Measurements from ENCODE around the gene DPP4.

DPP4 gene

DNA sequence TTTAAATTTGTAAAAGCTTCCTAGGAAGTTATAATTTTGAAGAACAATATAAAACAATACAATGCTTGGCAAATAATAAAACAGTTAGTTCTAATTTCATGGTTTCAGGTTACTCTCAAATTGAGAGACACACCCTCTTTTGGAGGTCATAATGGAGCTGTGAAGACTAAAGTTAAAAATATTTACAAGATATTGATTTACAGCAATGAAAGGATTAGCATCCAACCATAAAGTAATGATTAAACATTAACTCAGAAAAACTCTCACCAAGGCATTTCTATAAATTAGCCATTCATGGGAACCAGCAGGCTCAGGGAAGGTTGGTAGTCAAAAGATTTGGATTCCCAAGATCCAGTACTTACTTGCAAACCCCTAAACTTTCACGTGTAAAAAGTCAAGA is 6.4 kb downstream of the DPP4 start:
- ChIA-PET CTCF (interaction anchor here (0.7 kb wide), 1 partner anchor 201 kb away, joined by 3 read pairs; no protein-coding TSS in a partner anchor), POLR2A (no interaction called here)
- Histone ChIP-seq H3K9me3 (ENCODE audit: control insufficient read depth, insufficient read depth, low read depth, low read length) (no peaks in the 10 kb centered on the region), H3K4me3 (ENCODE audit: low read depth, low read length) (no peak overlapping the region), H3K27ac (ENCODE audit: extremely low read depth, low read depth, low read length) (no peak overlapping the region), H3K4me1 (ENCODE audit: control insufficient read depth, insufficient read depth, low read length) (no peaks in the 10 kb centered on the region), H3K36me3 (ENCODE audit: control insufficient read depth in 2 of 2, insufficient read depth in 1 of 2, low read length in 2 of 2) (no peaks in the 10 kb centered on the region)
- TF ChIP-seq, protein P1, sequence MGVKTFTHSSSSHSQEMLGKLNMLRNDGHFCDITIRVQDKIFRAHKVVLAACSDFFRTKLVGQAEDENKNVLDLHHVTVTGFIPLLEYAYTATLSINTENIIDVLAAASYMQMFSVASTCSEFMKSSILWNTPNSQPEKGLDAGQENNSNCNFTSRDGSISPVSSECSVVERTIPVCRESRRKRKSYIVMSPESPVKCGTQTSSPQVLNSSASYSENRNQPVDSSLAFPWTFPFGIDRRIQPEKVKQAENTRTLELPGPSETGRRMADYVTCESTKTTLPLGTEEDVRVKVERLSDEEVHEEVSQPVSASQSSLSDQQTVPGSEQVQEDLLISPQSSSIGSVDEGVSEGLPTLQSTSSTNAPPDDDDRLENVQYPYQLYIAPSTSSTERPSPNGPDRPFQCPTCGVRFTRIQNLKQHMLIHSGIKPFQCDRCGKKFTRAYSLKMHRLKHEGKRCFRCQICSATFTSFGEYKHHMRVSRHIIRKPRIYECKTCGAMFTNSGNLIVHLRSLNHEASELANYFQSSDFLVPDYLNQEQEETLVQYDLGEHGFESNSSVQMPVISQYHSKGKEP (tag by site-specific recombination; IDR thresholded peaks at IDR 0.05) = no peak
- TF ChIP-seq ZNF501 (tag by site-specific recombination; IDR thresholded peaks at IDR 0.05) (no peak), ZBTB49 (tag by site-specific recombination; IDR thresholded peaks at IDR 0.05; ENCODE audit: low read depth) (no peak), KLF8 (tag by site-specific recombination; IDR thresholded peaks at IDR 0.05) (no peak), PRDM1 (tag by site-specific recombination; IDR thresholded peaks at IDR 0.05) (no peak), ZNF274 (IDR thresholded peaks at IDR 0.05; ENCODE audit: low read length) (no peak), ZNF274 (tag by site-specific recombination; IDR thresholded peaks at IDR 0.05; ENCODE audit: borderline replicate concordance) (no peak), ZNF335 (tag by site-specific recombination; conservative IDR thresholded peaks at IDR 0.05) (no peak), PRDM4 (tag by site-specific recombination; IDR thresholded peaks at IDR 0.05) (no peak), ZNF398 (tag by site-specific recombination; IDR thresholded peaks at IDR 0.05) (no peak), ZNF266 (tag by site-specific recombination; IDR thresholded peaks at IDR 0.05; ENCODE audit: low read depth) (no peak)

- ChIA-PET POLR2A (no interaction called here), CTCF (no interaction called here)
- no peaks in the 10 kb centered on the region for H3K9me3 ChIP-seq (ENCODE audit: control insufficient read depth, insufficient read depth, low read depth, low read length)
- H3K4me3 ChIP-seq (ENCODE audit: low read depth, low read length) = no peak overlapping the region
- no peak overlapping the region for H3K27ac ChIP-seq (ENCODE audit: extremely low read depth, low read depth, low read length)
- H3K36me3 ChIP-seq (ENCODE audit: control insufficient read depth in 2 of 2, insufficient read depth in 1 of 2, low read length in 2 of 2) = no peaks in the 10 kb centered on the region
- H3K4me1 ChIP-seq (ENCODE audit: control insufficient read depth, insufficient read depth, low read length) = no peaks in the 10 kb centered on the region
- TF ChIP-seq, protein P2, sequence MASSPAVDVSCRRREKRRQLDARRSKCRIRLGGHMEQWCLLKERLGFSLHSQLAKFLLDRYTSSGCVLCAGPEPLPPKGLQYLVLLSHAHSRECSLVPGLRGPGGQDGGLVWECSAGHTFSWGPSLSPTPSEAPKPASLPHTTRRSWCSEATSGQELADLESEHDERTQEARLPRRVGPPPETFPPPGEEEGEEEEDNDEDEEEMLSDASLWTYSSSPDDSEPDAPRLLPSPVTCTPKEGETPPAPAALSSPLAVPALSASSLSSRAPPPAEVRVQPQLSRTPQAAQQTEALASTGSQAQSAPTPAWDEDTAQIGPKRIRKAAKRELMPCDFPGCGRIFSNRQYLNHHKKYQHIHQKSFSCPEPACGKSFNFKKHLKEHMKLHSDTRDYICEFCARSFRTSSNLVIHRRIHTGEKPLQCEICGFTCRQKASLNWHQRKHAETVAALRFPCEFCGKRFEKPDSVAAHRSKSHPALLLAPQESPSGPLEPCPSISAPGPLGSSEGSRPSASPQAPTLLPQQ (tag by site-specific recombination; IDR thresholded peaks at IDR 0.05) = no peak
- TF ChIP-seq BCL11A (tag by site-specific recombination; IDR thresholded peaks at IDR 0.05; ENCODE audit: low read depth) (no peak), ZBTB17 (tag by site-specific recombination; IDR thresholded peaks at IDR 0.05) (no peak), ZFP41 (tag by site-specific recombination; IDR thresholded peaks at IDR 0.05; ENCODE audit: borderline replicate concordance) (no peak), ZNF16 (tag by site-specific recombination; IDR thresholded peaks at IDR 0.05; ENCODE audit: low read depth) (no peak), WT1 (tag by site-specific recombination; IDR thresholded peaks at IDR 0.05) (no peak), ZNF48 (tag by site-specific recombination; IDR thresholded peaks at IDR 0.05) (no peak)
- TF ChIP-seq, protein P3, sequence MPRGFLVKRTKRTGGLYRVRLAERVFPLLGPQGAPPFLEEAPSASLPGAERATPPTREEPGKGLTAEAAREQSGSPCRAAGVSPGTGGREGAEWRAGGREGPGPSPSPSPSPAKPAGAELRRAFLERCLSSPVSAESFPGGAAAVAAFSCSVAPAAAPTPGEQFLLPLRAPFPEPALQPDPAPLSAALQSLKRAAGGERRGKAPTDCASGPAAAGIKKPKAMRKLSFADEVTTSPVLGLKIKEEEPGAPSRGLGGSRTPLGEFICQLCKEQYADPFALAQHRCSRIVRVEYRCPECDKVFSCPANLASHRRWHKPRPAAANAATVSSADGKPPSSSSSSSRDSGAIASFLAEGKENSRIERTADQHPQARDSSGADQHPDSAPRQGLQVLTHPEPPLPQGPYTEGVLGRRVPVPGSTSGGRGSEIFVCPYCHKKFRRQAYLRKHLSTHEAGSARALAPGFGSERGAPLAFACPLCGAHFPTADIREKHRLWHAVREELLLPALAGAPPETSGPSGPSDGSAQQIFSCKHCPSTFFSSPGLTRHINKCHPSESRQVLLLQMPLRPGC (tag by site-specific recombination; IDR thresholded peaks at IDR 0.05) = no peak
- TF ChIP-seq, protein P4, sequence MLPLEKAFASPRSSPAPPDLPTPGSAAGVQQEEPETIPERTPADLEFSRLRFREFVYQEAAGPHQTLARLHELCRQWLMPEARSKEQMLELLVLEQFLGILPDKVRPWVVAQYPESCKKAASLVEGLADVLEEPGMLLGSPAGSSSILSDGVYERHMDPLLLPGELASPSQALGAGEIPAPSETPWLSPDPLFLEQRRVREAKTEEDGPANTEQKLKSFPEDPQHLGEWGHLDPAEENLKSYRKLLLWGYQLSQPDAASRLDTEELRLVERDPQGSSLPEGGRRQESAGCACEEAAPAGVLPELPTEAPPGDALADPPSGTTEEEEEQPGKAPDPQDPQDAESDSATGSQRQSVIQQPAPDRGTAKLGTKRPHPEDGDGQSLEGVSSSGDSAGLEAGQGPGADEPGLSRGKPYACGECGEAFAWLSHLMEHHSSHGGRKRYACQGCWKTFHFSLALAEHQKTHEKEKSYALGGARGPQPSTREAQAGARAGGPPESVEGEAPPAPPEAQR (tag by site-specific recombination; IDR thresholded peaks at IDR 0.05) = no peak
Observed at GRCh38 chr2:162065767-162066166, 8.2 kb downstream of the DPP4 start.

All from HEK293 (cell line).